Smooth muscle cell (in vitro differentiated cells): ENCODE data around the gene ZFAND3. TPM values are rescaled to one million over a fixed set of nuclear protein-coding genes. Genes with fewer than 3 reads are reported as not detected.
A peak's percentile ranks its signal among the peaks of the same experiment; 100 is the strongest.

Experiments used
- DNase-seq: peaks from one replicate; lab custom pipeline; 2025; ENCODE audit not compliant: unreplicated experiment; lab: John Stamatoyannopoulos, UW
- H2AFZ ChIP-seq: fragments of 200-600 bp; sonication (generic); 2 replicates; pipeline ENCODE4 v1.6.0; 2016; ENCODE audit warnings: antibody characterized with exemption, low read depth, mild to moderate bottlenecking
- H3F3A ChIP-seq: fragments of 200-600 bp; sonication (generic); 2 replicates; pipeline ENCODE4 v1.6.0; 2017; ENCODE audit warnings: antibody characterized with exemption, low read depth
- H3K27ac ChIP-seq: fragments of 200-600 bp; sonication (generic); 2 replicates; pipeline ENCODE4 v1.5.1; 2016; ENCODE audit warnings: low read depth, mild to moderate bottlenecking
- H3K27me3 ChIP-seq: fragments of 200-600 bp; sonication (generic); 2 replicates; pipeline ENCODE4 v1.6.1; 2016; ENCODE audit warnings: low read depth, mild to moderate bottlenecking
- H3K36me3 ChIP-seq: fragments of 200-600 bp; sonication (generic); 2 replicates; pipeline ENCODE4 v1.5.1; 2016; ENCODE audit warnings: low read depth
- H3K4me1 ChIP-seq: fragments of 200-600 bp; sonication (generic); 2 replicates; pipeline ENCODE4 v1.5.1; 2016; ENCODE audit warnings: low read depth
- H3K4me2 ChIP-seq: fragments of 200-600 bp; sonication (generic); 2 replicates; pipeline ENCODE4 v1.6.0; 2016; ENCODE audit warnings: mild to moderate bottlenecking
- H3K4me3 ChIP-seq: fragments of 200-600 bp; sonication (generic); 2 replicates; pipeline ENCODE4 v1.5.1; 2016; ENCODE audit warnings: mild to moderate bottlenecking
- H3K79me2 ChIP-seq: fragments of 200-600 bp; sonication (generic); 2 replicates; pipeline ENCODE4 v1.6.0; 2016; ENCODE audit warnings: low read depth, mild to moderate bottlenecking
- H3K9ac ChIP-seq: fragments of 200-600 bp; sonication (generic); 2 replicates; pipeline ENCODE4 v1.6.0; 2016; ENCODE audit warnings: low read depth
- H3K9me3 ChIP-seq: fragments of 200-600 bp; sonication (generic); replicated peaks from 2 replicates; pipeline ENCODE4 v1.5.1; 2016; ENCODE audit warnings: low read depth
- H4K20me1 ChIP-seq: fragments of 200-600 bp; sonication (generic); 2 replicates; pipeline ENCODE4 v1.6.0; 2016; ENCODE audit warnings: low read depth
- CTCF ChIP-seq: fragments of 200-600 bp; sonication (generic); IDR thresholded peaks from 2 replicates; pipeline ENCODE4 v1.5.1; 2017; ENCODE audit warnings: borderline replicate concordance, mild to moderate bottlenecking, antibody characterized with exemption; ENCODE audit not compliant: insufficient read depth, poor library complexity, severe bottlenecking
- WGBS: methylation state at CpG from one replicate; pipeline ENCODE4 v1.1.7; 2016; ENCODE audit warnings: low lambda C conversion rate; 5-methylcytosine and 5-hydroxymethylcytosine counted together
- polyA plus RNA-seq: library from polyadenylated mRNA; unstranded; fragments of >200 nt; fragmentation: Nextera tagmentation; extraction: Ambion mirVana; gene quantifications from 2 replicates; pipeline ENCODE4 v1.2.1, GENCODE V29; 2016
- total RNA-seq: library from RNA; depleted of rRNA; stranded (reverse); fragments of >200 nt; gene quantifications from 2 replicates; pipeline ENCODE4 v1.2.3, GENCODE V29; 2014

ZFAND3 gene
- total and polyA plus RNA-seq, 2 experiments from 2014 or later = 27.6 to 40.5 TPM

GRCh38 chr6:38021571-38021970 lies 202.0 kb downstream of the ZFAND3 start:
- no peaks in the 10 kb centered on the region for H3K4me1 ChIP-seq
- H3F3A ChIP-seq = no peaks in the 10 kb centered on the region
- no peak overlapping the region for H3K4me2 ChIP-seq
- no peak overlapping the region for H3K4me3 ChIP-seq
- H3K27ac ChIP-seq = no peak overlapping the region
- no peaks in the 10 kb centered on the region for H3K27me3 ChIP-seq
- 87% methylated on average over 1 of the region's 1 CpG for WGBS
- no peaks in the 10 kb centered on the region for H3K36me3 ChIP-seq
- H4K20me1 ChIP-seq = peaks cover 100% of the 10 kb centered on the region
- no peak for TF ChIP-seq CTCF
- no peak overlapping the region for H3K9ac ChIP-seq
- H3K79me2 ChIP-seq = peaks cover 99% of the 10 kb centered on the region
- H3K9me3 ChIP-seq = no peaks in the 10 kb centered on the region
- H2AFZ ChIP-seq = no peak overlapping the region
- no peak for DNase-seq

GRCh38 chr6:38022688-38023087 lies 203.2 kb downstream of the ZFAND3 start:
- 91% methylated on average over 1 of the region's 1 CpG for WGBS
- H4K20me1 ChIP-seq = peaks cover 100% of the 10 kb centered on the region
- no peak overlapping the region for H2AFZ ChIP-seq

GRCh38 chr6:38024908-38025307 lies 205.4 kb downstream of the ZFAND3 start:
- H3K9me3 ChIP-seq = no peaks in the 10 kb centered on the region
- no peak overlapping the region for H2AFZ ChIP-seq
- no peak overlapping the region for H3K4me2 ChIP-seq
- peaks cover 99% of the 10 kb centered on the region for H3K79me2 ChIP-seq
- H3K36me3 ChIP-seq = no peaks in the 10 kb centered on the region
- no peak for DNase-seq
- H3K27ac ChIP-seq = peak overlapping the region; percentile 2
- peaks cover 15% of the 10 kb centered on the region for H3K4me1 ChIP-seq
- H3K9ac ChIP-seq = no peak overlapping the region
- no peaks in the 10 kb centered on the region for H3K27me3 ChIP-seq
- H3K4me3 ChIP-seq = no peak overlapping the region
- TF ChIP-seq CTCF = no peak
- no peaks in the 10 kb centered on the region for H3F3A ChIP-seq
- H4K20me1 ChIP-seq = peaks cover 100% of the 10 kb centered on the region

More at GRCh38 chr6:38022688-38023087, 203.2 kb downstream of the ZFAND3 start:
- Histone ChIP-seq H3K4me3 (no peak overlapping the region), H3K27me3 (no peaks in the 10 kb centered on the region), H3K4me2 (no peak overlapping the region), H3F3A (no peaks in the 10 kb centered on the region), H3K9me3 (no peaks in the 10 kb centered on the region), H3K79me2 (peaks cover 99% of the 10 kb centered on the region), H3K27ac (no peak overlapping the region), H3K4me1 (peaks cover 9% of the 10 kb centered on the region), H3K36me3 (no peaks in the 10 kb centered on the region), H3K9ac (no peak overlapping the region)
- DNase-seq = no peak
- TF ChIP-seq CTCF = no peak

- H3K79me2 ChIP-seq = peaks cover 99% of the 10 kb centered on the region
- no peak for TF ChIP-seq CTCF
- H2AFZ ChIP-seq = no peak overlapping the region
Observed at GRCh38 chr6:38025451-38025850, 205.9 kb downstream of the ZFAND3 start.

More at GRCh38 chr6:38025451-38025850, 205.9 kb downstream of the ZFAND3 start:
- peaks cover 100% of the 10 kb centered on the region for H4K20me1 ChIP-seq
- H3K36me3 ChIP-seq = no peaks in the 10 kb centered on the region
- no peaks in the 10 kb centered on the region for H3K9me3 ChIP-seq
- DNase-seq = no peak
- no peak overlapping the region for H3K4me2 ChIP-seq
- H3K27me3 ChIP-seq = no peaks in the 10 kb centered on the region
- peak overlapping the region; percentile 2 for H3K27ac ChIP-seq
- no peak overlapping the region for H3K9ac ChIP-seq
- no peaks in the 10 kb centered on the region for H3F3A ChIP-seq
- no peak overlapping the region for H3K4me3 ChIP-seq
- peaks cover 15% of the 10 kb centered on the region for H3K4me1 ChIP-seq
